Measurements from ENCODE around the gene EIF4B. TPM values are rescaled to one million over a fixed set of nuclear protein-coding genes. Genes with fewer than 3 reads are reported as not detected.

Gene EIF4B
- total and polyA plus RNA-seq, 9 of the 15 experiments (the other 6 are each of a cell fraction or from before 2014, with no cell fraction given) = 138 to 669 (median 552) TPM

- peaks cover 2% of the 10 kb centered on the region; the same call in 1 of the 3 replicates for H3K36me3 ChIP-seq (ENCODE audit: control insufficient read depth, insufficient read depth, low read length)
- H2AFZ ChIP-seq (ENCODE audit: low read depth, low read length) = peak overlapping the region; percentile 93
- peak overlapping the region; percentile 67 for H3K4me3 ChIP-seq
- peak overlapping the region; percentile 52 to 93 for H3K9ac ChIP-seq (ENCODE audit: insufficient read depth in 1 of 2, low read depth in 2 of 2, low read length in 2 of 2)
- H3K4me2 ChIP-seq (ENCODE audit: insufficient read depth, low read length) = peak overlapping the region; percentile 87
- ATAC-seq = peak; percentile 68
- TSS peak; percentile 65 for BruUV-seq (replicated peaks)
- CTCF ChIA-PET (ENCODE audit: low intra/inter-chr PET ratio) = interaction anchor here (0.6 kb wide), 1 partner anchor 439 kb away, joined by 6 read pairs; no protein-coding TSS in a partner anchor
- peak in 3 of 4 experiments; percentile 32 to 78 (median 45) for DNase-seq (ENCODE audit: extremely low read depth in 1 of 4, low spot score in 3 of 4)
- H3K4me1 ChIP-seq (replicated peaks in 1 of 2; ENCODE audit: control insufficient read depth in 2 of 2, insufficient read depth in 2 of 2, low read length in 2 of 2) = peaks cover 42 to 86% of the 10 kb centered on the region in 2 experiments
- H4K20me1 ChIP-seq (replicated peaks; ENCODE audit: control insufficient read depth, insufficient read depth, low read length) = no peaks in the 10 kb centered on the region
- H3K27ac ChIP-seq (ENCODE audit: extremely low read depth, low read depth, low read length) = peak overlapping the region; percentile 61; the same call in 2 of the 3 replicates
- H3K9me3 ChIP-seq (replicated peaks; ENCODE audit: control insufficient read depth, insufficient read depth, low read depth, low read length) = no peaks in the 10 kb centered on the region
- no peaks in the 10 kb centered on the region for H3K9me1 ChIP-seq (ENCODE audit: control insufficient read depth, insufficient read depth, low read length)
- in situ Hi-C loops (cut with MboI) = no loop called here
- peaks cover 7% of the 10 kb centered on the region; the same call in 2 of the 3 replicates for H3K79me2 ChIP-seq (ENCODE audit: control insufficient read depth, insufficient read depth, low read length)
- intact Hi-C loops (cut with micrococcal nuclease) = no loop called here
- 20% methylated on average over 13 of the region's 16 CpGs for WGBS (ENCODE audit: insufficient coverage, low coverage, missing lambda C conversion rate)
- no peaks in the 10 kb centered on the region for H3K27me3 ChIP-seq (ENCODE audit: control insufficient read depth in 2 of 2, insufficient read depth in 2 of 2, low read length in 2 of 2)
- POLR2A ChIA-PET = interaction anchor here (0.6 to 2.1 kb wide), 10 partner anchors 9 to 134 kb away, joined by 3 to 8 read pairs (median 4); partner anchors contain the start of gene EIF4B
- FAIRE-seq = peak; percentile 87
- TF ChIP-seq MLLT1 (IDR thresholded peaks at IDR 0.05) (no peak), BHLHE40 (IDR thresholded peaks at IDR 0.05; ENCODE audit: low read length) (no peak), ZNF398 (CRISPR knock-in tag; IDR thresholded peaks at IDR 0.05) (no peak), LCOR (CRISPR knock-in tag; IDR thresholded peaks at IDR 0.05) (no peak), USF1 (CRISPR knock-in tag; IDR thresholded peaks at IDR 0.05) (peak; percentile 73), HES1 (IDR thresholded peaks at IDR 0.05; ENCODE audit: low read depth) (no peak), L3MBTL2 (IDR thresholded peaks at IDR 0.05) (no peak; the same call in 1 of the 2 replicates), ARID3A (IDR thresholded peaks at IDR 0.05; ENCODE audit: borderline replicate concordance, low read depth, low read length) (no peak), TEAD4 (IDR thresholded peaks at IDR 0.05; ENCODE audit: low read length) (no peak), TEAD4 (CRISPR knock-in tag; IDR thresholded peaks at IDR 0.05; ENCODE audit: borderline replicate concordance) (no peak), TOE1 (IDR thresholded peaks at IDR 0.05; ENCODE audit: borderline replicate concordance) (0 out of 2 replicates have a peak, but pooled peaks have one; percentile 45), TOE1 (CRISPR knock-in tag; IDR thresholded peaks at IDR 0.05; ENCODE audit: borderline replicate concordance, low read depth) (no peak), ETV5 (CRISPR knock-in tag; IDR thresholded peaks at IDR 0.05; ENCODE audit: low read depth) (no peak), ARID2 (IDR thresholded peaks at IDR 0.05) (no peak)
These were observed 47.2 kb downstream of the EIF4B start for GRCh38 chr12:53053218-53054111.
